Sigmoid colon (tissue), 4 donors: ENCODE results near the gene IGSF9.

Experiments
- CTCF ChIP-seq, 4 experiments: fragments of 450-650 bp in 3 of 4; fragments of 200-600 bp in 1 of 4; IDR thresholded peaks; one replicate each; pipeline ENCODE4 v1.5.1; 2016 to 2019; ENCODE audit warnings: antibody characterized with exemption in 4 of 4, mild to moderate bottlenecking in 3 of 4, moderate library complexity in 2 of 4
- EP300 ChIP-seq, 4 donors: sonication (generic); formaldehyde crosslinking; IDR thresholded peaks; one replicate each; pipeline ENCODE4 v1.6.1; 2017; ENCODE audit warnings: antibody characterized with exemption in 4 of 4
- POLR2A ChIP-seq, 2 donors: fragments of 450-650 bp; IDR thresholded peaks; one replicate each; pipeline ENCODE4 v1.6.1; 2016; ENCODE audit warnings: antibody characterized with exemption in 2 of 2, mild to moderate bottlenecking in 2 of 2, moderate library complexity in 2 of 2
- POLR2AphosphoS5 ChIP-seq, 4 donors: sonication (generic); formaldehyde crosslinking; IDR thresholded peaks; one replicate each; pipeline ENCODE4 v1.6.1; 2017; ENCODE audit warnings: antibody characterized with exemption in 4 of 4

- no peak for TF ChIP-seq POLR2AphosphoS5 (IDR thresholded peaks at IDR 0.05)
- no peak for TF ChIP-seq CTCF (IDR thresholded peaks at IDR 0.05)
- TF ChIP-seq POLR2A (IDR thresholded peaks at IDR 0.05): no peak
- no peak for TF ChIP-seq EP300 (IDR thresholded peaks at IDR 0.05)
Observed at GRCh38 chr1:159902541-159902940, 42.9 kb downstream of the IGSF9 start.
